Stomach (tissue), 9 donors: ENCODE data around the gene SP3. TPM values are rescaled to one million over a fixed set of nuclear protein-coding genes. Genes with fewer than 3 reads are reported as not detected.

Source experiments
- DNase-seq, 2 donors: peaks; one replicate each; pipeline versions ENCODE4 v3.0.0 to v3.0.0-alpha.2; 2013 to 2019
- H3K27ac ChIP-seq, 5 donors: fragments of 200-600 bp in 4 of 5; sonication (generic) in 4 of 5; one replicate each; pipeline ENCODE4 v1.5.1; 2013 to 2019; ENCODE audit warnings: mild to moderate bottlenecking in 1 of 5, moderate library complexity in 1 of 5
- H3K27me3 ChIP-seq, 3 donors: fragments of 200-600 bp; sonication (generic); one replicate each; pipeline ENCODE4 v1.5.1; 2017 to 2019; ENCODE audit warnings: mixed run types in 1 of 3
- H3K36me3 ChIP-seq, 4 donors: fragments of 200-600 bp; sonication (generic); 1 replicate in 3 of 4; 2 replicates in 1 of 4; pipeline ENCODE4 v1.5.1; 2016 to 2019
- H3K4me1 ChIP-seq, 4 donors: fragments of 200-600 bp; sonication (generic); one replicate each; pipeline ENCODE4 v1.5.1; 2016 to 2019
- H3K4me3 ChIP-seq, 4 donors: fragments of 200-600 bp; sonication (generic) in 3 of 4; one replicate each; pipeline ENCODE4 v1.5.1; 2016 to 2019; ENCODE audit warnings: mild to moderate bottlenecking in 1 of 4
- H3K9me3 ChIP-seq, 4 donors: fragments of 200-600 bp; sonication (generic); one replicate each; pipeline ENCODE4 v1.5.1; 2016 to 2019
- CTCF ChIP-seq, 7 experiments: fragments of 450-650 bp in 4 of 7; fragments of 200-600 bp in 3 of 7; sonication (generic) in 3 of 7; IDR thresholded peaks; one replicate each; pipeline ENCODE4 v1.5.1; 2016 to 2019; ENCODE audit warnings: antibody characterized with exemption in 7 of 7, control low read depth in 2 of 7, mild to moderate bottlenecking in 1 of 7
- EP300 ChIP-seq: sonication (generic); formaldehyde crosslinking; IDR thresholded peaks from one replicate; pipeline ENCODE4 v1.6.1; 2017; ENCODE audit warnings: antibody characterized with exemption
- POLR2A ChIP-seq, 4 donors: fragments of 450-650 bp; IDR thresholded peaks; one replicate each; pipeline ENCODE4 v1.6.1; 2016; ENCODE audit warnings: antibody characterized with exemption in 4 of 4, control low read depth in 2 of 4, mild to moderate bottlenecking in 1 of 4, moderate library complexity in 1 of 4
- POLR2AphosphoS5 ChIP-seq, 3 donors: sonication (generic); formaldehyde crosslinking; IDR thresholded peaks; one replicate each; pipeline ENCODE4 v1.6.1; 2016; ENCODE audit warnings: antibody characterized with exemption in 3 of 3
- WGBS, 5 donors: extraction: QIAGEN DNeasy Blood & Tissue Kit in 3 of 5; methylation state at CpG; one replicate each; pipeline versions ENCODE4 v1.1.5 to v1.1.7; 2013 to 2018; 5-methylcytosine and 5-hydroxymethylcytosine counted together
- intact Hi-C: fragments of 100-400 bp; cut with DNase I; formaldehyde crosslinking; loops from one replicate; pipeline ENCODE4 v1.15.1; 2023; ENCODE audit warnings: low total_unique reads
- polyA plus RNA-seq, 3 donors: library from polyadenylated mRNA; stranded (reverse); fragments of 200-250 nt; gene quantifications; one replicate each; pipeline ENCODE4 v1.2.3, GENCODE V29; 2013
- total RNA-seq, 5 donors: library from RNA; depleted of rRNA; stranded (reverse); fragments of >200 nt; gene quantifications; one replicate each; pipeline versions ENCODE4 v1.1.0 to v1.2.3, GENCODE V29; 2014 to 2016
- donor health status: healthy with polysubstance abuse.
- donor health status: Bipolar disorder and iron deficiency.
- donor health status: healthy.

Gene SP3
- total and polyA plus RNA-seq, 8 donors: 15.0 to 147 (median 45.2) TPM

GRCh38 chr2:173942861-173943523 is 22.2 kb downstream of the SP3 start:
- Histone ChIP-seq H3K27me3 (no peaks in the 10 kb centered on the region), H3K36me3 (no peaks in the 10 kb centered on the region), H3K4me3 (no peak overlapping the region), H3K9me3 (no peaks in the 10 kb centered on the region), H3K27ac (no peak overlapping the region), H3K4me1 (peaks cover 38 to 92% (median 59%) of the 10 kb centered on the region in 4 donors)
- no peak for TF ChIP-seq CTCF (IDR thresholded peaks at IDR 0.05)
- TF ChIP-seq POLR2AphosphoS5 (IDR thresholded peaks at IDR 0.05): no peak
- TF ChIP-seq EP300: no peak
- TF ChIP-seq POLR2A (IDR thresholded peaks at IDR 0.05): no peak
- WGBS, 5 donors: 74 to 83% (median 78%) methylated on average over 3 of the region's 3 CpGs
- no peak for DNase-seq
- intact Hi-C loops: no loop called here

GRCh38 chr2:173941567-173941966 is 23.6 kb downstream of the SP3 start:
- Histone ChIP-seq H3K27ac (no peak overlapping the region), H3K4me3 (no peak overlapping the region), H3K36me3 (no peaks in the 10 kb centered on the region), H3K27me3 (no peaks in the 10 kb centered on the region), H3K9me3 (no peaks in the 10 kb centered on the region), H3K4me1 (peaks cover 44 to 92% (median 62%) of the 10 kb centered on the region in 4 donors)
- 75 to 94% (median 89%) methylated on average over 1 of the region's 1 CpG for WGBS, 5 donors
- TF ChIP-seq CTCF (IDR thresholded peaks at IDR 0.05) (no peak), EP300 (no peak), POLR2A (IDR thresholded peaks at IDR 0.05) (no peak), POLR2AphosphoS5 (IDR thresholded peaks at IDR 0.05) (no peak)
- intact Hi-C loops: no loop called here
- no peak for DNase-seq

GRCh38 chr2:173940208-173941020 is 24.8 kb downstream of the SP3 start:
- Histone ChIP-seq H3K27ac (no peak overlapping the region), H3K9me3 (no peaks in the 10 kb centered on the region), H3K4me3 (no peak overlapping the region), H3K4me1 (peaks cover 51 to 92% (median 67%) of the 10 kb centered on the region in 4 donors), H3K27me3 (no peaks in the 10 kb centered on the region), H3K36me3 (no peaks in the 10 kb centered on the region)
- whole genome bisulfite sequencing, 5 donors: 86 to 88% (median 86%) methylated on average over 5 of the region's 5 CpGs
- intact Hi-C loops: no loop called here
- DNase-seq: no peak
- TF ChIP-seq EP300 (no peak), POLR2A (IDR thresholded peaks at IDR 0.05) (no peak), POLR2AphosphoS5 (IDR thresholded peaks at IDR 0.05) (no peak), CTCF (IDR thresholded peaks at IDR 0.05) (no peak)

GRCh38 chr2:173938700-173939384 is 26.3 kb downstream of the SP3 start:
- DNase-seq: no peak
- WGBS, 5 donors: 94 to 98% (median 97%) methylated on average over 2 of the region's 2 CpGs

More at GRCh38 chr2:173938700-173939384, 26.3 kb downstream of the SP3 start:
- Histone ChIP-seq H3K4me3 (no peak overlapping the region), H3K36me3 (peaks cover 0 to 3% (median 0%) of the 10 kb centered on the region in 4 donors), H3K9me3 (no peaks in the 10 kb centered on the region), H3K27me3 (no peaks in the 10 kb centered on the region), H3K27ac (no peak overlapping the region), H3K4me1 (peaks cover 58 to 98% (median 76%) of the 10 kb centered on the region in 4 donors)
- no peak for TF ChIP-seq POLR2AphosphoS5 (IDR thresholded peaks at IDR 0.05)
- TF ChIP-seq EP300: no peak
- TF ChIP-seq CTCF (IDR thresholded peaks at IDR 0.05): no peak
- TF ChIP-seq POLR2A (IDR thresholded peaks at IDR 0.05): no peak
- intact Hi-C loops: no loop called here
